Esophagus (tissue), 2 donors: ENCODE results near the gene NLRP1. TPM values are rescaled to one million over a fixed set of nuclear protein-coding genes. Genes with fewer than 3 reads are reported as not detected.

ENCODE experiments used
- H3K27ac ChIP-seq, 2 donors: one replicate each; pipeline ENCODE4 v1.5.1; 2013; ENCODE audit warnings: low read depth in 2 of 2, mild to moderate bottlenecking in 2 of 2, inconsistent platforms in 1 of 2, low read length in 1 of 2, moderate library complexity in 1 of 2
- H3K27me3 ChIP-seq, 2 donors: one replicate each; pipeline ENCODE4 v1.6.1; 2013; ENCODE audit warnings: low read length in 2 of 2, control low read depth in 1 of 2, mild to moderate bottlenecking in 1 of 2; ENCODE audit not compliant: insufficient read depth in 2 of 2, control insufficient read depth in 1 of 2
- H3K36me3 ChIP-seq, 2 donors: one replicate each; pipeline ENCODE4 v1.6.1; 2013; ENCODE audit warnings: low read length in 1 of 2; ENCODE audit not compliant: control insufficient read depth in 2 of 2, insufficient read depth in 2 of 2
- H3K4me1 ChIP-seq, 2 donors: one replicate each; pipeline ENCODE4 v1.6.1; 2013; ENCODE audit warnings: low read length in 1 of 2; ENCODE audit not compliant: control insufficient read depth in 2 of 2, insufficient read depth in 2 of 2
- H3K4me3 ChIP-seq, 2 donors: one replicate each; pipeline ENCODE4 v1.5.1; 2013; ENCODE audit warnings: low read length in 2 of 2, mild to moderate bottlenecking in 2 of 2, low read depth in 1 of 2, moderate library complexity in 1 of 2
- H3K9me3 ChIP-seq, 2 donors: one replicate each; pipeline ENCODE4 v1.6.1; 2013; ENCODE audit warnings: mild to moderate bottlenecking in 2 of 2, low read depth in 1 of 2, low read length in 1 of 2, moderate library complexity in 1 of 2; ENCODE audit not compliant: control insufficient read depth in 2 of 2, insufficient read depth in 1 of 2
- WGBS, 2 donors: extraction: QIAGEN DNeasy Blood & Tissue Kit; methylation state at CpG; one replicate each; pipeline ENCODE4 v1.1.7; 2013; 5-methylcytosine and 5-hydroxymethylcytosine counted together
- polyA plus RNA-seq, 2 donors: library from polyadenylated mRNA; stranded (reverse); fragments of 200-250 nt; gene quantifications; one replicate each; pipeline ENCODE4 v1.2.3, GENCODE V29; 2013
- donor health status: healthy with polysubstance abuse.
- donor health status: Bipolar disorder and iron deficiency.

NLRP1 gene
- polyA plus RNA-seq, 2 donors, result 8.6 to 26.4 TPM

- WGBS, 2 donors, result 73 to 79% methylated on average over 2 of the region's 2 CpGs
- H3K27ac ChIP-seq, result no peak overlapping the region
- H3K36me3 ChIP-seq, result no peaks in the 10 kb centered on the region
- no peaks in the 10 kb centered on the region for H3K4me1 ChIP-seq
- H3K4me3 ChIP-seq, result no peak overlapping the region
- H3K9me3 ChIP-seq, result peaks cover 0 to 1% of the 10 kb centered on the region in 2 donors
- no peaks in the 10 kb centered on the region for H3K27me3 ChIP-seq
These were observed 34.2 kb upstream of the NLRP1 start for GRCh38 chr17:5618476-5618875.

- no peaks in the 10 kb centered on the region for H3K27me3 ChIP-seq
- 79 to 82% methylated on average over 2 of the region's 2 CpGs for WGBS, 2 donors
These were observed 31.2 kb upstream of the NLRP1 start for GRCh38 chr17:5615476-5615875.

GRCh38 chr17:5610956-5611355 is 26.6 kb upstream of the NLRP1 start:
- no peaks in the 10 kb centered on the region for H3K4me1 ChIP-seq
- H3K36me3 ChIP-seq, result no peaks in the 10 kb centered on the region
- no peak overlapping the region for H3K27ac ChIP-seq
- H3K4me3 ChIP-seq, result no peak overlapping the region
- no peaks in the 10 kb centered on the region for H3K9me3 ChIP-seq
- WGBS, 2 donors, result 32 to 38% methylated on average over 6 of the region's 6 CpGs
- no peaks in the 10 kb centered on the region for H3K27me3 ChIP-seq

More at GRCh38 chr17:5615476-5615875, 31.2 kb upstream of the NLRP1 start:
- Histone ChIP-seq H3K36me3 (no peaks in the 10 kb centered on the region), H3K4me3 (no peak overlapping the region), H3K4me1 (no peaks in the 10 kb centered on the region), H3K27ac (no peak overlapping the region), H3K9me3 (no peaks in the 10 kb centered on the region)

GRCh38 chr17:5608399-5609112 is 24.2 kb upstream of the NLRP1 start:
- Histone ChIP-seq H3K36me3 (no peaks in the 10 kb centered on the region), H3K27me3 (no peaks in the 10 kb centered on the region), H3K4me3 (no peak overlapping the region), H3K9me3 (no peaks in the 10 kb centered on the region), H3K4me1 (no peaks in the 10 kb centered on the region), H3K27ac (no peak overlapping the region)
- 51% methylated on average over 12 of the region's 12 CpGs for WGBS, 2 donors

- Histone ChIP-seq H3K27me3 (no peaks in the 10 kb centered on the region), H3K9me3 (no peaks in the 10 kb centered on the region), H3K4me3 (no peak overlapping the region), H3K36me3 (no peaks in the 10 kb centered on the region), H3K27ac (no peak overlapping the region), H3K4me1 (no peaks in the 10 kb centered on the region)
- WGBS, 2 donors, result 49 to 72% methylated on average over 3 of the region's 3 CpGs
These were observed 23.6 kb upstream of the NLRP1 start for GRCh38 chr17:5607946-5608345.

GRCh38 chr17:5605452-5605851 is 21.1 kb upstream of the NLRP1 start:
- no peak overlapping the region for H3K4me3 ChIP-seq
- no peak overlapping the region for H3K27ac ChIP-seq
- no peaks in the 10 kb centered on the region for H3K4me1 ChIP-seq
- no peaks in the 10 kb centered on the region for H3K36me3 ChIP-seq
- 57 to 60% methylated on average over 4 of the region's 4 CpGs for WGBS, 2 donors
- H3K9me3 ChIP-seq, result no peaks in the 10 kb centered on the region
- H3K27me3 ChIP-seq, result peaks cover 0 to 4% of the 10 kb centered on the region in 2 donors

- Histone ChIP-seq H3K4me1 (no peaks in the 10 kb centered on the region), H3K36me3 (no peaks in the 10 kb centered on the region), H3K27ac (no peak overlapping the region), H3K4me3 (no peak overlapping the region), H3K9me3 (no peaks in the 10 kb centered on the region), H3K27me3 (peaks cover 0 to 4% of the 10 kb centered on the region in 2 donors)
These were observed 15.7 kb upstream of the NLRP1 start for GRCh38 chr17:5600041-5600440.

- no peak overlapping the region for H3K27ac ChIP-seq
- no peaks in the 10 kb centered on the region for H3K4me1 ChIP-seq
- H3K9me3 ChIP-seq, result no peaks in the 10 kb centered on the region
- peaks cover 0 to 4% of the 10 kb centered on the region in 2 donors for H3K27me3 ChIP-seq
- 22 to 23% methylated on average over 6 of the region's 6 CpGs for WGBS, 2 donors
- H3K36me3 ChIP-seq, result no peaks in the 10 kb centered on the region
- H3K4me3 ChIP-seq, result no peak overlapping the region
These were observed 14.1 kb upstream of the NLRP1 start for GRCh38 chr17:5598457-5598856.

GRCh38 chr17:5596421-5596820 is 12.1 kb upstream of the NLRP1 start:
- WGBS, 2 donors, result 75 to 79% methylated on average over 2 of the region's 2 CpGs

GRCh38 chr17:5595831-5596230 is 11.5 kb upstream of the NLRP1 start:
- no peaks in the 10 kb centered on the region for H3K4me1 ChIP-seq
- no peak overlapping the region for H3K27ac ChIP-seq
- 51 to 52% methylated on average over 7 of the region's 7 CpGs for WGBS, 2 donors
- no peaks in the 10 kb centered on the region for H3K36me3 ChIP-seq
- H3K4me3 ChIP-seq, result no peak overlapping the region
- H3K9me3 ChIP-seq, result no peaks in the 10 kb centered on the region
- no peaks in the 10 kb centered on the region for H3K27me3 ChIP-seq

More at GRCh38 chr17:5596421-5596820, 12.1 kb upstream of the NLRP1 start:
- H3K4me3 ChIP-seq, result no peak overlapping the region
- H3K27ac ChIP-seq, result no peak overlapping the region
- H3K36me3 ChIP-seq, result no peaks in the 10 kb centered on the region
- no peaks in the 10 kb centered on the region for H3K9me3 ChIP-seq
- H3K4me1 ChIP-seq, result no peaks in the 10 kb centered on the region
- peaks cover 0 to 4% of the 10 kb centered on the region in 2 donors for H3K27me3 ChIP-seq
